Subcutaneous abdominal adipose tissue (tissue), 5 donors: Measurements from ENCODE around the gene PTX4.

Source experiments
- H3K27ac ChIP-seq: one replicate; pipeline ENCODE4 v1.7.0; 2013; ENCODE audit warnings: low read depth, mild to moderate bottlenecking, inconsistent platforms, low read length, moderate library complexity
- H3K27me3 ChIP-seq, 5 donors: one replicate each; pipeline ENCODE4 v1.7.0; 2013; ENCODE audit warnings: low read length in 5 of 5, inconsistent platforms in 1 of 5; ENCODE audit not compliant: control insufficient read depth in 5 of 5, insufficient read depth in 4 of 5
- H3K36me3 ChIP-seq, 5 donors: one replicate each; pipeline ENCODE4 v1.7.0; 2013; ENCODE audit warnings: low read length in 5 of 5; ENCODE audit not compliant: control insufficient read depth in 5 of 5, insufficient read depth in 5 of 5
- H3K4me1 ChIP-seq, 5 donors: one replicate each; pipeline ENCODE4 v1.7.0; 2013; ENCODE audit warnings: low read length in 5 of 5, mild to moderate bottlenecking in 3 of 5, moderate library complexity in 1 of 5; ENCODE audit not compliant: control insufficient read depth in 5 of 5, insufficient read depth in 5 of 5
- H3K4me3 ChIP-seq, 5 donors: one replicate each; pipeline ENCODE4 v1.7.0; 2013; ENCODE audit warnings: low read length in 5 of 5, low read depth in 1 of 5
- H3K9ac ChIP-seq, 5 donors: one replicate each; pipeline ENCODE4 v1.7.0; 2013; ENCODE audit warnings: low read length in 5 of 5, mild to moderate bottlenecking in 4 of 5, moderate library complexity in 3 of 5
- H3K9me3 ChIP-seq, 5 donors: one replicate each; pipeline ENCODE4 v1.7.0; 2013; ENCODE audit warnings: low read length in 5 of 5; ENCODE audit not compliant: control insufficient read depth in 5 of 5
- donor health status: healthy.
- donor health status: healthy.
- donor health status: healthy.
- donor health status: healthy.
- donor health status: healthy.

PTX4 gene

DNA sequence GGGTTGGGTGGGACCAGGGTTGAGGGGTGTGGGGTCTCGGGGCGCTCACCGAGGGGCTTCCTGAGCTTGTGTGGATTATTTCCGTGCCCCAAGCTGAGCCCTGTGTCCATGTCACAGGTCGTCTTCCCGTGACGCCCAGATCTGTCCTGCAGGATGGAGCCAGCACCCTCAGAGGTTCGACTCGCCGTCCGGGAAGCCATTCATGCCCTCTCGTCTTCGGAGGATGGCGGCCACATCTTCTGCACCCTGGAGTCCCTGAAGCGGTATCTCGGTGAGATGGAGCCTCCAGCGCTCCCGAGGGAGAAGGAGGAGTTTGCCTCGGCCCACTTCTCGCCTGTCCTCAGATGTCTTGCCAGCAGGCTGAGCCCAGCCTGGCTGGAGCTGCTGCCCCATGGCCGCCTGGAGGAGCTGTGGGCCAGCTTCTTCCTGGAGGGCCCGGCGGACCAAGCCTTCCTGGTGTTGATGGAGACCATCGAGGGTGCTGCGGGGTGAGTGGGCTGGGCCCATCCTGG is 5.4 kb upstream of the PTX4 start:
- H3K9ac ChIP-seq = peak overlapping the region in 4 of 5 donors; percentile 78 to 95 (median 83)
- peak overlapping the region; percentile 51 to 86 (median 78) for H3K4me3 ChIP-seq
- H3K9me3 ChIP-seq = no peaks in the 10 kb centered on the region
- peaks cover 0 to 45% (median 31%) of the 10 kb centered on the region in 5 donors for H3K36me3 ChIP-seq
- H3K4me1 ChIP-seq = peaks cover 8 to 26% (median 22%) of the 10 kb centered on the region in 5 donors
- H3K27me3 ChIP-seq = no peaks in the 10 kb centered on the region
- H3K27ac ChIP-seq = peak overlapping the region; percentile 78

GRCh38 chr16:1493746-1494094 is 5.0 kb upstream of the PTX4 start:
- peak overlapping the region in 4 of 5 donors; percentile 65 to 86 (median 81) for H3K4me3 ChIP-seq
- no peaks in the 10 kb centered on the region for H3K9me3 ChIP-seq
- peaks cover 0 to 40% (median 27%) of the 10 kb centered on the region in 5 donors for H3K36me3 ChIP-seq
- no peaks in the 10 kb centered on the region for H3K27me3 ChIP-seq
- H3K9ac ChIP-seq = peak overlapping the region in 4 of 5 donors; percentile 78 to 95 (median 83)
- H3K4me1 ChIP-seq = peaks cover 8 to 26% (median 22%) of the 10 kb centered on the region in 5 donors
- H3K27ac ChIP-seq = peak overlapping the region; percentile 78

DNA sequence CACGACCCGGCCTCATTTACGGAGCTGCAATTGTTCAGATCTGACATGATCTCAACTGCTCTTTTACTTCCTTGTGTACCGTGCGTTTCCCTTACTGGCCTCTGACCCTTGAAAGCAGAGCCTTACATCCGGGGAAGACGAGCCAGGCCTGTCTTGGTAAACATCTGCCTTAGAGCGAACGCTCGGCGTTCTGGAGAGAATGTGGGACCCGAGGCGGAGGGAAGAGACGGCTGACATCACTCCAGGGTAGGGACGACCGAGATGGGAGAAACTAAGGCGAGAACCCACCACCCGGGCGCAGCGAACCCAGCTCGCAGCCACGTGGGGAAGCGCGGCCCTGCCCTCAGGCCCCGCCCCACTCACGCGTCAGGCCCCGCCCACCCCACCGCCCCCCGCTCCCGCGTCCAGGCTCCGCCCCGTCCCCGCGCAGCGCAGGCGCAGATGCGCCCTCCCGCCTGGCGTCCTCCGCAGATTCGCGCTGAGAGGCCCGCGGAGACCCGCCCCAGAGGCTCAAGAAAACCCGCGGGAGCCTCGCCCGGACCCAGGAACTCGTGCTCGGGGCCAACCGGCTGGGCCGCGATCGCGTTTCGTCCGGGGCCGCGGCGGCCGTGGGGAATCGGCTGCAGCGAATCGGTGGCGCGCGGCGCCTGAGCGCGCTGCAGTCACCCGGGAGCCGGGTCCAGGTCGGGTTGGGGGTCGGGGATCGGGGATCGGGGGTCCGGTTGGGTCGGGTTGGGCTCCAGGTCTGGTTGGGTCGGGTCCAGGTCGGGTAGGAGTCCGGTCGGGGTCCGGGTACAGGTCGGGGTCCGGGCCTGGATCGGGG is 4.4 kb upstream of the PTX4 start, which contains the start of gene TELO2:
Gene TELO2, plus strand, starts transcription at position 438 of the 823 bp plus-strand sequence. CDS start 922 bp downstream, outside the sequence.
- Histone ChIP-seq H3K36me3 (peaks cover 0 to 35% (median 27%) of the 10 kb centered on the region in 5 donors), H3K27me3 (peaks cover 0 to under 1% (median 0%) of the 10 kb centered on the region in 5 donors), H3K9ac (peak within 1 kb of the TSS; percentile 77 to 95 (median 83)), H3K4me1 (peaks cover 8 to 26% (median 22%) of the 10 kb centered on the region in 5 donors), H3K4me3 (peak within 1 kb of the TSS; percentile 78 to 86 (median 81)), H3K27ac (peak within 1 kb of the TSS; percentile 78), H3K9me3 (no peaks in the 10 kb centered on the region)

DNA sequence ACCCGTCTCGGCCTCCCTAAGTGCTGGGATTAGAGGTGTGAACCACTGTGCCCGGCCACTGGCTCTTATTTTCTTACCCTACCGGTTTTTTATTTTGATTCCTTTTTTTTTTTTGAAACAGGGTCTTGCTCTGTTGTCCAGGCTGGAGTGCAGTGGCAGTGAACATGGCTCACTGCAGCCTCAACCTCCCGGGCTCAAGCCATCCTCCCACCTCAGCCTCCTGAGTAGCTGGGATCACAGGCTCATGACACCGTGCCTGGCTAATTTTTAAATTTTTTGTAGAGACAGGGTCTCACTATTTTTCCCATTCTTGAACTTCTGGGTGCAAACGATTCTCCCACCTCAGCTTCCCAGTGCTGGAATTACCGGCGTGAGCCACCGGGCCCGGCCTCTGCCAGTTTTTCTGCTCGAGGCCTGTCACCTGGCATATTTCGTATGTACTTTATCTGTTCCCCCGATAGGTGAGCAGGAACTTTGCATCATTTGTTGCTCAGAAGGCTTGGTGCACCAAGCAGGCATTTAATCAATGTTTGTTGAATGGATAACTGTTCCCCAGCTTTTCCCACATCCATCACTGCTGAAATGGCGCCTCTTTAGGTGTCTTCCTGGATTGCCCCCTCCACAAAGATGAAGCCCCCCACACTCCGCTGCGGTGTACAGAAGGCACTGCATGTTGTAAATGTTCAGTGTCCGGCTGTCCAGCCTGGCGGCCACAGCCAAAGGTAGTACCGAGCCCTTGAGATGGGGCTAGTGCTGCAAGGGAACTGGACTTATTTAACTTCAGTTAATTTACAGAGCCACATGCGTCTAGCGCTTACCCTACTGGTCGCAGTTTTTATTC is 3.6 kb upstream of the PTX4 start:
- Histone ChIP-seq H3K4me3 (peak overlapping the region; percentile 66 to 84 (median 79)), H3K27me3 (peaks cover 0 to 4% (median 0%) of the 10 kb centered on the region in 5 donors), H3K9me3 (no peaks in the 10 kb centered on the region), H3K27ac (peak overlapping the region; percentile 78), H3K4me1 (peaks cover 8 to 26% (median 22%) of the 10 kb centered on the region in 5 donors), H3K9ac (peak overlapping the region; percentile 62 to 77 (median 73)), H3K36me3 (peaks cover 0 to 29% (median 22%) of the 10 kb centered on the region in 5 donors)

DNA sequence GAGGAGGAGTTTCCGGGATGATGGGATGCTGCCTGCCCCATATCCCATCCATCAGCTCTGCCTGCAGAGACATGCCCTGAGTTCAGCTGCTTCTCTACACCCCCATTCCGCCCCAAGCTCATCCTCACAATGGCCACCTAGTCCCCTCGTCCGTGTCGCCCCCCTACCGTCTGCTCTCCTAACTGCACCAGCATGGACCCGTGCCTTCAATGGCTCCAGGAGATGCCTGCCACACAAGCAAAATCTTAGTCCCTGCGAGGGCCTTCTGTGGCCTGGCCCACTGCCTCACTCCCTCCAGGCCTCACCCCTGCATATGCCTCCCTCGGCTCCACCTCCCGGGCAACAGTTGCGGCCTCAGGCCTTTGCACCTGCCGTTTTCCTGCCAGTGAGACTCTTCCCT is 2.6 kb upstream of the PTX4 start:
- Histone ChIP-seq H3K9me3 (no peaks in the 10 kb centered on the region), H3K27ac (no peak overlapping the region)

DNA sequence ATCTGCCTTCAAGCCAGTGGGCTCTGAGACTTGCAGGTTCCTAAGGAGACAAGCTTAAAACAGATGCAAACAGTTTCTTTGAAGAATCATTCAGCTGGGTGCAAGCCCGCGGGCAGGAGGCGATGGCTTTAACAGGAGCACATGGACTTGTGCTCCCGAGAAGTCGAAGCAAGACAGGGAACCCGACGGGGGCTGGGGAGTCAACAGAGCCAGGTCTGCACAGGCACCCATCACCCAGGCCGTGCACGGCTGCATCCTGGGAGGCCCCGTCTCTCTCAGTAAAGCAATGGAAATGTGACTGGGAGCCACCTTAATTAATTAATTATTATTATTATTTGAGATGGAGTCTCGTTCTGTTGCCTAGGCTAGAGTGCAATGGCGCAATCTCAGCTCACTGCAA is 333 bp upstream of the PTX4 start:
- Histone ChIP-seq H3K4me1 (peaks cover 6 to 14% (median 13%) of the 10 kb centered on the region in 5 donors), H3K27ac (no peak overlapping the region), H3K36me3 (no peaks in the 10 kb centered on the region), H3K9me3 (no peaks in the 10 kb centered on the region), H3K27me3 (peaks cover 0 to 8% (median 0%) of the 10 kb centered on the region in 5 donors), H3K9ac (no peak overlapping the region), H3K4me3 (no peak overlapping the region)

More for the DNA sequence above, 2.6 kb upstream of the PTX4 start:
- Histone ChIP-seq H3K36me3 (peaks cover 0 to 20% (median 12%) of the 10 kb centered on the region in 5 donors), H3K4me3 (no peak overlapping the region), H3K27me3 (peaks cover 0 to 5% (median 0%) of the 10 kb centered on the region in 5 donors), H3K4me1 (peaks cover 8 to 26% (median 22%) of the 10 kb centered on the region in 5 donors), H3K9ac (peak overlapping the region in 1 of 5 donors; percentile 21)

DNA sequence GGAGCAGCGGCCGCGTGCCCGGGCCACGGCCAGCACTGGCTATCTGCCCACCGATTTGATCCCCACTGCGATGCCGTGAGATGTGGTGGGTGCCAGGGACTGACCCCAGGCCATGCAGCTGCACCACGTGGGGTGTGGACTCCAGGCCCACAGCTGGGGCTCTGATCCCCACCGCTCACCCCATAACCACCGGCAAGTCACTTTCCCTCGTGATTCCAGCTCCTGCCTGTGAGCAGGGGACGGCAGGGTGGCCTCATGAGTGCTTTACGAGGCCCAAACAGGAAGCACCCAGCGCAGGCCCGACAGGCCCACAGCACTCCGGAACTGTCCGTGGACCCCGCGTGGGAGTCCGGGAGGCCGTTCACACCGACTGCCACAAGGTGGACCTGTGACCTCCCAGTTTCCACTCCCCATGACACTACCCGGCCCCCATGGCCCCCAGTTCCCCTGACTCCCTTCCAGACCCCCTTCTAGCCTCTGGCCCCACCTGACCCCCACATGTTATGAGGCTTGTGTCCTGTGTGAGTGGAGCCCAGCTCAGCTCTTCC is 616 bp downstream of the PTX4 start:
- Histone ChIP-seq H3K4me1 (peaks cover 3 to 8% (median 8%) of the 10 kb centered on the region in 5 donors), H3K27ac (no peak overlapping the region), H3K36me3 (no peaks in the 10 kb centered on the region), H3K4me3 (no peak overlapping the region), H3K9me3 (no peaks in the 10 kb centered on the region), H3K9ac (no peak overlapping the region), H3K27me3 (peaks cover 0 to 8% (median 0%) of the 10 kb centered on the region in 5 donors)

GRCh38 chr16:1487395-1488053 is 1.2 kb downstream of the PTX4 start:
- H3K27ac ChIP-seq = no peak overlapping the region
- H3K4me1 ChIP-seq = peaks cover 0 to 3% (median 3%) of the 10 kb centered on the region in 5 donors
- H3K9ac ChIP-seq = no peak overlapping the region
- H3K9me3 ChIP-seq = no peaks in the 10 kb centered on the region
- H3K4me3 ChIP-seq = no peak overlapping the region
- no peaks in the 10 kb centered on the region for H3K36me3 ChIP-seq
- peaks cover 0 to 8% (median 0%) of the 10 kb centered on the region in 5 donors for H3K27me3 ChIP-seq
